AG09309 (cell line): ENCODE results near the gene FOXJ3.

Experiments
- DNase-seq: peaks from one replicate; pipeline ENCODE4 v3.0.0-alpha.2; 2010; ENCODE audit warnings: low read depth
- H3K4me3 ChIP-seq: 2 replicates; pipeline ENCODE4 v1.5.1; 2011; ENCODE audit warnings: mild to moderate bottlenecking, low read depth, low read length, moderate library complexity; ENCODE audit not compliant: control insufficient read depth
- TF ChIP-seq, protein P1 (sequence below): IDR thresholded peaks from 2 replicates; pipeline ENCODE4 v1.5.1; 2011; ENCODE audit warnings: mild to moderate bottlenecking, low read depth, low read length, inconsistent platforms; ENCODE audit not compliant: insufficient read depth, control insufficient read depth; ENCODE audit errors: missing control alignments

FOXJ3 gene

DNA sequence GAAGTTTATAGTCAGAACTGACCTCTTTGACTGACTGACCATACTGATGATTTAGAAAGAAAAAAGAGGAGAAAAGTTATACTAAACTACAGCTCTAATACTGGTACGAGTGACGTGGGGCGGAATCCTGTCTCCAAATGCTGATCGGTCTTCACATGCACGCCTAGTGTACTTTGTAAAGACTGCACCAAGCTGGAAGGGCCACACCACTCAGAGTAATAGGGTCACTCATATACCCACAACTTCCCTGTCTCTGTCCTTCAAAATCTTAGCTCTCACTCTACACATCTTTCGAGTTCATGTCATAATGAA is 151.1 kb downstream of the FOXJ3 start:
- DNase-seq: no peak
- TF ChIP-seq, protein P1, sequence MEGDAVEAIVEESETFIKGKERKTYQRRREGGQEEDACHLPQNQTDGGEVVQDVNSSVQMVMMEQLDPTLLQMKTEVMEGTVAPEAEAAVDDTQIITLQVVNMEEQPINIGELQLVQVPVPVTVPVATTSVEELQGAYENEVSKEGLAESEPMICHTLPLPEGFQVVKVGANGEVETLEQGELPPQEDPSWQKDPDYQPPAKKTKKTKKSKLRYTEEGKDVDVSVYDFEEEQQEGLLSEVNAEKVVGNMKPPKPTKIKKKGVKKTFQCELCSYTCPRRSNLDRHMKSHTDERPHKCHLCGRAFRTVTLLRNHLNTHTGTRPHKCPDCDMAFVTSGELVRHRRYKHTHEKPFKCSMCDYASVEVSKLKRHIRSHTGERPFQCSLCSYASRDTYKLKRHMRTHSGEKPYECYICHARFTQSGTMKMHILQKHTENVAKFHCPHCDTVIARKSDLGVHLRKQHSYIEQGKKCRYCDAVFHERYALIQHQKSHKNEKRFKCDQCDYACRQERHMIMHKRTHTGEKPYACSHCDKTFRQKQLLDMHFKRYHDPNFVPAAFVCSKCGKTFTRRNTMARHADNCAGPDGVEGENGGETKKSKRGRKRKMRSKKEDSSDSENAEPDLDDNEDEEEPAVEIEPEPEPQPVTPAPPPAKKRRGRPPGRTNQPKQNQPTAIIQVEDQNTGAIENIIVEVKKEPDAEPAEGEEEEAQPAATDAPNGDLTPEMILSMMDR: no peak
- H3K4me3 ChIP-seq: no peak overlapping the region

DNA sequence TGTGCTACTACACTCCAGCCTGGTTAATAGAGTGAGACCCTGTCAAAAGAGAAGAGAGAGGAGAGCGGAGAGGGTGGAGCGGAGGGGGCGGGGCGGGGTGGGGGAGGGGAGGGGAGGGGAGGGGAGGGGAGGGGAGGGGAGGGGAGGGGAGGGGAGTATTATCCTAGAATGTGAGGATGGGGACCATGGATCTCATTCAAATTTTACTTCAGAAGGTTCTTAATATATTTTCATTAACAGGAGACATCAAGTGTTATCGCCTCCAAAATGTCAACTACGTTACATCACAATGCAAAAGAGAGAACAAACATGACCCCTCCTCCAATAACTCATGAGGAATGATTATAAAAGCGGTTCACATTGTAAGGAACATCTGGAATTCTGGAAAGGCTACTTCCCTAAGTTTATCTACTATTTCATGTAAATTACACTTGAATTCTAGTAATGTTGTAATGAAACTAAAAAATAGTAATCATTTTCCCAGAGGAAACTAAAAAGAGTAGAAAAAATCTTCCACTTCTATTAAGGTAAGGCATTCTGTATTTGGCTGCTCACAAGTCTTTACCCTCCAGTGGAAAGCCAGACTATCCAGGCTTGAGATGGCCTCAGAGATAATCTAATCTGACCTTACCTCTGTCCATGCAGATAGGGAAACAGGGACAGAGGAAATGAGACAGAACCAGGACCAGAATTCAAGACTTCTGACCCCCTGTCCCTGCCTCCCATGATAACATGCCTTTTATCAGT is 151.7 kb downstream of the FOXJ3 start:
- no peak overlapping the region for H3K4me3 ChIP-seq
- TF ChIP-seq, protein P1: no peak
- DNase-seq: no peak

DNA sequence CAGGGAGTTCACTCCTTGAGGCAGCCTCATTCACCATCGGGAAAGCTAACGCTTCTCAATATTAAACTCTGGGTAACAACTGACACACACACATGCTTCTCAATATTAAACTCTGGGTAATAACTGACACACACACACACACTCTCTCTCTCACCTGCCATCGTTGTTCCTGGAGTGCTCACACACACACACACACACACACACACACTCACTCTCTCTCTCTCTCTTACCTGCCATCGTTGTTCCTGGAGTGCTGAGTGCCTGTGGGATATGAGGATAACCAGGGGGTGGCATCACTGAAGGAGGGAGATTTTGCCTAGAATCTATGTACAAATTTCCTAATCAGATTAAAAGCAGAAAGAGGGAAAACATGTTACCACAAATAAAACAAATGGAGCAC is 153.3 kb downstream of the FOXJ3 start:
- H3K4me3 ChIP-seq: no peak overlapping the region

DNA sequence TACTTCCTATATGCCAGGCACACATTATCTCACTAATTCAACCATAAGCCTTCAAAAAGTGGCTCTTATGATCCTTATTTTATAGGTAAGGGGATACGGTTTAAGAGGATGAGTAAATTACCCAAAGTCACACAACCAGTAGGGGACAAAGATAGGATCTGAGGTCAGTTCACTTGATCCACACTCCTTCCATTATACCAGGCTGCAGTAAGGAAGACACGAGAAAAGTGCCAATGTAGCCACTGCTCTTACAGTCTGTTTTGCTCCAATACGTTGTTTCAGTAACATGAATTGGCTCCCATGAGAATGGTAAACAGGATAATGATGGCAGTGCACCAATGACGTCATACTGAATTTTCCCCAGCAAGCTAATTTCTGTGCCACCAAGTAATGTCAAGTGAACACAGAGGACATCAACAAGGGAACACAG is 155.1 kb downstream of the FOXJ3 start:
- TF ChIP-seq, protein P1: no peak
- DNase-seq: no peak
- no peak overlapping the region for H3K4me3 ChIP-seq

More for the DNA sequence above, 153.3 kb downstream of the FOXJ3 start:
- TF ChIP-seq, protein P1: no peak
- no peak for DNase-seq

DNA sequence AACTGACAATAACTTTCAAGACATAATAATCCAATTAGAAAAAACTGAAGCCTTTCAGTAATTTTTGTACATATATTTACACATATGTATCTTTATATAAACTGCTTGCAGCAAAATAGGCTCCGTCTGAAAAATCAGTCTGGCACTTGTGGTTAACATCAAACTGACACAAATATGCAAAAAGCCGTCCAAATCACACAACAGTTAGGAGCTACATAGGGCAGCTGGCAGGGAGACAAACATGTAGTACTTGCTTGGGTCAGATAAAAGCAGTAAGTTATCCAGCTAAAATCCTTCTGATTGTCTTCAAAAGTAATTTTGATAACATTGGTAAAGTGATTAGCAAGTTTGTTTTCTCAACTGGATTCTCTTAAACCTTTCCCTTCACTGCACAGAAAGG is 155.8 kb downstream of the FOXJ3 start:
- peak; percentile 31 for DNase-seq
- TF ChIP-seq, protein P1: no peak
- no peak overlapping the region for H3K4me3 ChIP-seq

DNA sequence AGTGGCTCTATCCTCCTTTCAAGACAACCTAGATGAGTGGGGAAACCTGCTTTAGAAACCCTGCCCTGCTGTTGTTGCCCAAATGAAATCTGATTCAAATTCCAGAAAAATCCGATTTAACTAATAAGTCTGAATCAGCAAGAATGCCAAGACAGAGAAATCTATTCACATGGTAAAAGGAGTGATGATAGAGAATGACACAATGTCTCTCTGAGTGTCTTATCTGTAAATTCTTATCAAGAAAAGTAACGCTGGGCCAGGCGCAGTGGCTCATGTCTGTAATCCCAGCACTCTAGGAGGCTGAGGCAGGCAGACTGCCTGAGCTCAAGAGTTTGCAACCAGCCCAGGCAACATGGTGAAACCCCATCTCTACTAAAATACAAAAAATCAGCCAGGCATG is 156.8 kb downstream of the FOXJ3 start:
- H3K4me3 ChIP-seq: no peak overlapping the region
- TF ChIP-seq, protein P1: no peak
- DNase-seq: no peak
